ENCODE measurements around the gene PIK3C2G. TPM values are rescaled to one million over a fixed set of nuclear protein-coding genes. Genes with fewer than 3 reads are reported as not detected.

PIK3C2G gene
- total RNA-seq, 1 experiment from 2014 or later = not detected

DNA sequence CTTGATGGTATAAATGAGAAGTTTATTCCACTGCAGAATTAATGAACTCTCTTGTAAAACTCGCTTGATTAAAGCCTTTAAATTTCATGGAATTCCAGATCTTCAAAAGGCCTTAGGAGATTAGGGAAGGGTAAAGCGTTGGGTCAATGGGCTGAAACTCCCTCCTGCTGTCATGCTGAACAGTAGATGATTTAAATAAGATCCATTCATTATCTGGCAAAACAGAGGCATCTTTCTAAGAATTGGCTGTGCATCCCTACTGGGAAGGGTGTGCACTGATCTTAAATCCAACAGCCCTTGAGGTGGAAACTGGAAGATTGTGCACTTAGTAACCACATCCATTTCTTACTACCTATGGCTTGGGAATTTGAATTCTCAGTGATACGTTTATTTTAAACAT lies 420.5 kb downstream of the PIK3C2G start:
- in situ Hi-C loops (cut with HindIII; ENCODE audit: low pct_unique_long_range_greater_than_20kb, low sequenced_read_pairs) (no loop called here), intact Hi-C loops (cut with micrococcal nuclease; ENCODE audit: unreplicated experiment) (no loop called here)
- Histone ChIP-seq H3K27ac (ENCODE audit: low read length) (no peak overlapping the region), H3K27me3 (ENCODE audit: control insufficient read depth, insufficient read depth, low read length) (no peaks in the 10 kb centered on the region), H3K4me1 (ENCODE audit: control insufficient read depth, insufficient read depth, low read length) (no peaks in the 10 kb centered on the region), H3K36me3 (ENCODE audit: control insufficient read depth, insufficient read depth, low read length) (no peaks in the 10 kb centered on the region), H3K4me3 (ENCODE audit: low read depth in 2 of 2, low read length in 2 of 2) (no peak overlapping the region), H3K9me3 (ENCODE audit: control insufficient read depth, insufficient read depth, low read depth, low read length) (no peaks in the 10 kb centered on the region)
- DNase-seq (ENCODE audit: low read depth, low spot score) (no peak), ATAC-seq (no peak)
- BruUV-seq (replicated peaks) = no TSS peak
- ChIA-PET CTCF (no interaction called here), POLR2A (no interaction called here)
- TF ChIP-seq SIN3A (IDR thresholded peaks at IDR 0.05; ENCODE audit: borderline replicate concordance, insufficient read depth, low read depth, low read length) (no peak), TCF7L2 (IDR thresholded peaks at IDR 0.05; ENCODE audit: low read depth, low read length) (no peak), POLR2AphosphoS5 (IDR thresholded peaks at IDR 0.05; ENCODE audit: low read depth, low read length) (no peak)
- TF ChIP-seq, protein P1, sequence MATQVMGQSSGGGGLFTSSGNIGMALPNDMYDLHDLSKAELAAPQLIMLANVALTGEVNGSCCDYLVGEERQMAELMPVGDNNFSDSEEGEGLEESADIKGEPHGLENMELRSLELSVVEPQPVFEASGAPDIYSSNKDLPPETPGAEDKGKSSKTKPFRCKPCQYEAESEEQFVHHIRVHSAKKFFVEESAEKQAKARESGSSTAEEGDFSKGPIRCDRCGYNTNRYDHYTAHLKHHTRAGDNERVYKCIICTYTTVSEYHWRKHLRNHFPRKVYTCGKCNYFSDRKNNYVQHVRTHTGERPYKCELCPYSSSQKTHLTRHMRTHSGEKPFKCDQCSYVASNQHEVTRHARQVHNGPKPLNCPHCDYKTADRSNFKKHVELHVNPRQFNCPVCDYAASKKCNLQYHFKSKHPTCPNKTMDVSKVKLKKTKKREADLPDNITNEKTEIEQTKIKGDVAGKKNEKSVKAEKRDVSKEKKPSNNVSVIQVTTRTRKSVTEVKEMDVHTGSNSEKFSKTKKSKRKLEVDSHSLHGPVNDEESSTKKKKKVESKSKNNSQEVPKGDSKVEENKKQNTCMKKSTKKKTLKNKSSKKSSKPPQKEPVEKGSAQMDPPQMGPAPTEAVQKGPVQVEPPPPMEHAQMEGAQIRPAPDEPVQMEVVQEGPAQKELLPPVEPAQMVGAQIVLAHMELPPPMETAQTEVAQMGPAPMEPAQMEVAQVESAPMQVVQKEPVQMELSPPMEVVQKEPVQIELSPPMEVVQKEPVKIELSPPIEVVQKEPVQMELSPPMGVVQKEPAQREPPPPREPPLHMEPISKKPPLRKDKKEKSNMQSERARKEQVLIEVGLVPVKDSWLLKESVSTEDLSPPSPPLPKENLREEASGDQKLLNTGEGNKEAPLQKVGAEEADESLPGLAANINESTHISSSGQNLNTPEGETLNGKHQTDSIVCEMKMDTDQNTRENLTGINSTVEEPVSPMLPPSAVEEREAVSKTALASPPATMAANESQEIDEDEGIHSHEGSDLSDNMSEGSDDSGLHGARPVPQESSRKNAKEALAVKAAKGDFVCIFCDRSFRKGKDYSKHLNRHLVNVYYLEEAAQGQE (IDR thresholded peaks at IDR 0.05; ENCODE audit: insufficient read depth in 1 of 2, low read depth in 2 of 2, low read length in 1 of 2) = no peak
- TF ChIP-seq, protein P2, sequence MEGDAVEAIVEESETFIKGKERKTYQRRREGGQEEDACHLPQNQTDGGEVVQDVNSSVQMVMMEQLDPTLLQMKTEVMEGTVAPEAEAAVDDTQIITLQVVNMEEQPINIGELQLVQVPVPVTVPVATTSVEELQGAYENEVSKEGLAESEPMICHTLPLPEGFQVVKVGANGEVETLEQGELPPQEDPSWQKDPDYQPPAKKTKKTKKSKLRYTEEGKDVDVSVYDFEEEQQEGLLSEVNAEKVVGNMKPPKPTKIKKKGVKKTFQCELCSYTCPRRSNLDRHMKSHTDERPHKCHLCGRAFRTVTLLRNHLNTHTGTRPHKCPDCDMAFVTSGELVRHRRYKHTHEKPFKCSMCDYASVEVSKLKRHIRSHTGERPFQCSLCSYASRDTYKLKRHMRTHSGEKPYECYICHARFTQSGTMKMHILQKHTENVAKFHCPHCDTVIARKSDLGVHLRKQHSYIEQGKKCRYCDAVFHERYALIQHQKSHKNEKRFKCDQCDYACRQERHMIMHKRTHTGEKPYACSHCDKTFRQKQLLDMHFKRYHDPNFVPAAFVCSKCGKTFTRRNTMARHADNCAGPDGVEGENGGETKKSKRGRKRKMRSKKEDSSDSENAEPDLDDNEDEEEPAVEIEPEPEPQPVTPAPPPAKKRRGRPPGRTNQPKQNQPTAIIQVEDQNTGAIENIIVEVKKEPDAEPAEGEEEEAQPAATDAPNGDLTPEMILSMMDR (IDR thresholded peaks at IDR 0.05) = no peak

DNA sequence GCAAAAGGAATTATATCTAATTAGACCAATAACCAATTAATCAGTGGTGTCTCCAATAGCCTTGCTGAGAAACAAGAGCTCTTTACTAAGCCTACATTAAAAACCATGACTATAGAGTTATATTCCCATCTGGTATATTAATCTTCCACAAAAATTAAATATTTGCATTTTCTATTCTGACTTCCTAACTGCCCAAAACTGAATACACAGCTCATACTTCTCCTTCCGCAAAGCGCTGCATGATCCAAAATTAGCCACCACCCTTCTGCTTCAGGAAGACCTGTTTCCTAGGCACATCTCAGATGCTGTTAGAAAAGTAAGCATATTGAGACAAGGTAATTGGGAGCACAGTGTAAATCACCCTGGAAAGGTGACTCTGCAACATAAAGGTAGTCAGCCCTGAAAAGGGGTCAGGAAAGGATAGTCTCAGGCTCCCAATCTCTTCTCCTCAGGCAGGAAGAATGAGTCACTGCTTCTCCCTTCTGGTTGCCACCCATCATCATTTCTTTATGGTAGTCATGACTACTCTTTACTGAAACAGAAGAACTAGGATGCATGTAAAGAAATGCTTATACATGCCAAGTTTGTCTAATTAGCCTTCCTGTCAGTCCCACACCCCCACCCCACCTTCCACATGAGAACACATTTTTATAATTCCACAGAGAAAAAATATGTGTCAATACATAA lies 422.2 kb downstream of the PIK3C2G start:
- intact Hi-C loops (cut with micrococcal nuclease; ENCODE audit: unreplicated experiment) (no loop called here), in situ Hi-C loops (cut with HindIII; ENCODE audit: low pct_unique_long_range_greater_than_20kb, low sequenced_read_pairs) (no loop called here)
- ATAC-seq = no peak
- Histone ChIP-seq H3K27me3 (ENCODE audit: control insufficient read depth, insufficient read depth, low read length) (no peaks in the 10 kb centered on the region), H3K4me1 (ENCODE audit: control insufficient read depth, insufficient read depth, low read length) (no peaks in the 10 kb centered on the region), H3K36me3 (ENCODE audit: control insufficient read depth, insufficient read depth, low read length) (no peaks in the 10 kb centered on the region), H3K9me3 (ENCODE audit: control insufficient read depth, insufficient read depth, low read depth, low read length) (no peaks in the 10 kb centered on the region), H3K4me3 (ENCODE audit: low read depth in 2 of 2, low read length in 2 of 2) (no peak overlapping the region), H3K27ac (ENCODE audit: low read length) (no peak overlapping the region)
- ChIA-PET POLR2A (no interaction called here), CTCF (no interaction called here)
- no TSS peak for BruUV-seq (replicated peaks)
- no peak for DNase-seq (ENCODE audit: low read depth, low spot score)
- no peak for TF ChIP-seq POLR2AphosphoS5 (IDR thresholded peaks at IDR 0.05; ENCODE audit: low read depth, low read length)
- TF ChIP-seq, protein P1 (IDR thresholded peaks at IDR 0.05; ENCODE audit: insufficient read depth in 1 of 2, low read depth in 2 of 2, low read length in 1 of 2) = no peak
- TF ChIP-seq TCF7L2 (IDR thresholded peaks at IDR 0.05; ENCODE audit: low read depth, low read length) = no peak
- TF ChIP-seq SIN3A (IDR thresholded peaks at IDR 0.05; ENCODE audit: borderline replicate concordance, insufficient read depth, low read depth, low read length) = no peak
- TF ChIP-seq, protein P2 (IDR thresholded peaks at IDR 0.05) = no peak
